Fibroblast of mammary gland (primary cell): ENCODE results near the gene CHST11.

Experiments used
- DNase-seq: peaks from one replicate; pipeline ENCODE4 v3.0.0-alpha.2; 2010; ENCODE audit warnings: low read depth
- H3K4me3 ChIP-seq: 2 replicates; pipeline ENCODE4 v1.5.1; 2011; ENCODE audit warnings: low read depth, mild to moderate bottlenecking, low read length, moderate library complexity; ENCODE audit not compliant: control insufficient read depth
- TF ChIP-seq, protein P1 (sequence below): conservative IDR thresholded peaks from 2 replicates; pipeline ENCODE4 v1.5.1; 2011; ENCODE audit warnings: low read depth, low read length, inconsistent platforms; ENCODE audit not compliant: control insufficient read depth, insufficient read depth

Gene CHST11

GRCh38 chr12:104649217-104649824 is 192.6 kb downstream of the CHST11 start:
- TF ChIP-seq, protein P1, sequence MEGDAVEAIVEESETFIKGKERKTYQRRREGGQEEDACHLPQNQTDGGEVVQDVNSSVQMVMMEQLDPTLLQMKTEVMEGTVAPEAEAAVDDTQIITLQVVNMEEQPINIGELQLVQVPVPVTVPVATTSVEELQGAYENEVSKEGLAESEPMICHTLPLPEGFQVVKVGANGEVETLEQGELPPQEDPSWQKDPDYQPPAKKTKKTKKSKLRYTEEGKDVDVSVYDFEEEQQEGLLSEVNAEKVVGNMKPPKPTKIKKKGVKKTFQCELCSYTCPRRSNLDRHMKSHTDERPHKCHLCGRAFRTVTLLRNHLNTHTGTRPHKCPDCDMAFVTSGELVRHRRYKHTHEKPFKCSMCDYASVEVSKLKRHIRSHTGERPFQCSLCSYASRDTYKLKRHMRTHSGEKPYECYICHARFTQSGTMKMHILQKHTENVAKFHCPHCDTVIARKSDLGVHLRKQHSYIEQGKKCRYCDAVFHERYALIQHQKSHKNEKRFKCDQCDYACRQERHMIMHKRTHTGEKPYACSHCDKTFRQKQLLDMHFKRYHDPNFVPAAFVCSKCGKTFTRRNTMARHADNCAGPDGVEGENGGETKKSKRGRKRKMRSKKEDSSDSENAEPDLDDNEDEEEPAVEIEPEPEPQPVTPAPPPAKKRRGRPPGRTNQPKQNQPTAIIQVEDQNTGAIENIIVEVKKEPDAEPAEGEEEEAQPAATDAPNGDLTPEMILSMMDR: no peak
- H3K4me3 ChIP-seq: no peak overlapping the region

GRCh38 chr12:104649921-104650320 is 193.2 kb downstream of the CHST11 start:
- H3K4me3 ChIP-seq: no peak overlapping the region
- no peak for DNase-seq
- TF ChIP-seq, protein P1: no peak

More at GRCh38 chr12:104649217-104649824, 192.6 kb downstream of the CHST11 start:
- DNase-seq: no peak

DNA sequence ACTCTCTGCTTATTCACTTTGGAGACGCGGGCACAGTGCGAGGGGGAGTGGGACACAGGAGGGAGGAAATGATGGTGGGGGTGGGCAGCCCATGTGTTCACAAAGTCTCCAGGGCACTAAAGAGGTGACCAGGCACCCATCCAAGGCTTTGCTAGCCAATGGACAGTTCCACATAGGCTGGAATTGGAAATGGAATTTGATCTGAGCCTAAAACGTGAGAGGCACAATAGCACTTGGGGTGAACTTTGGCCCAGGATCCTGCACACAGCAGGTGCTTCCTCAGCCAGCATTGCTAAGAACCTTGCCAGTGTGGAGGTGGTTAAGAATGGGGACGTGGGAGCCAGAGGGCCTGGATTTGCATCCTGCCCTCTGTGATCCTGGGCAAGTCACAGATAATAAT is 193.8 kb downstream of the CHST11 start:
- TF ChIP-seq, protein P1: no peak
- DNase-seq: no peak
- H3K4me3 ChIP-seq: no peak overlapping the region

- no peak overlapping the region for H3K4me3 ChIP-seq
- no peak for DNase-seq
- TF ChIP-seq, protein P1: no peak
These were observed 195.1 kb downstream of the CHST11 start for GRCh38 chr12:104651811-104652210.

DNA sequence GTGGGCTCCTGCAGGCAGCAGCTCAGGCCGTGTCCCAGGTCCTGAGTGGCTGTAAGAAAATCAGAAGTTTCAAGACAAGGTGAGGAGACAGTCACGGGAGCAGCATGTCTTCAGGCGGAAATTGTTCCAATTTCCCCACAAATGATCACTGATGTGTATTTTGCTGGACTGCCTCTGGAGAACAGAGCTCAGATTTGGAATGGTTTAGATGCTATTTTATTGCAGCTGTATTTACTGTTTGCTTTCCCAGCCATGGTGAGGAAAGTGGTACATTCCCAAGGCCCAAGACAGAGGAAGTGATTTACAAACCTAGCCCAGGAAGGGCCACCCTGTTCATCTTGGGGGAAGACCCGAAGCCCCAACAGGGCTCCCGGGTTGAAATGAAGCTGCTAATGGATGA is 195.6 kb downstream of the CHST11 start:
- H3K4me3 ChIP-seq: no peak overlapping the region
- no peak for DNase-seq
- TF ChIP-seq, protein P1: no peak

DNA sequence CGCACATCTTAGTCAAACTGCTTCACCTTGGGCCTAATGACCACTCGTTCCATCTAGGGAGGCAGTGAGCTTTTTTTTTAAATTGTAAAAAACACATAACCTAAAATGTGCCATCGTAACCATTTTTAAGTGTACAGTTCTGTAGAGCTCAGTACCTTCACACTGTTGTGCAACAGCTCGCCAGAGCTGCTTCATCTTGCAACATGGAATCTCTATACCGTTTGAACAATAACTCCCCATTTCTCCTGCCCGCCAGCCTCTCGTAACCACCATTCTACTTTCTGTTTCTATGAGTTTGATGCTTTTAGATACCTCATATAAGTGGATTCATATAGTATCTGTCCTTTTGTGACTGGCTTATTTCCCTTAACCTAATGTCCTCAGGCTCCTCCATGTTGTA is 196.2 kb downstream of the CHST11 start:
- H3K4me3 ChIP-seq: no peak overlapping the region
- TF ChIP-seq, protein P1: no peak
- DNase-seq: no peak
